HepG2 (cell line): ENCODE results near the gene TEX29. TPM values are rescaled to one million over a fixed set of nuclear protein-coding genes. Genes with fewer than 3 reads are reported as not detected.

Experiments
- ATAC-seq: fragments of 200-7000 bp; cut with Tn5 transposase; 3 replicates; pipeline ENCODE4 v1.9.1; 2020; ENCODE audit warnings: mild to moderate bottlenecking, moderate library complexity
- BruUV-seq: library from RNA; stranded (reverse); fragments of 400-500 nt; replicated peaks from 2 replicates; lab custom pipeline; 2021; lab: Mats Ljungman, UMichigan
- CTCF ChIA-PET: fragments of 300-600 bp; formaldehyde crosslinking; extraction: SDS; loops from one replicate; lab custom pipeline; 2021; ENCODE audit warnings: low total read pairs, inconsistent platforms, low intra/inter-chr PET ratio; lab: Yijun Ruan, JAX
- POLR2A ChIA-PET: fragments of 350-600 bp; sonication (Branson Sonifier 250); formaldehyde crosslinking; loops from one replicate; lab custom pipeline; 2020; ENCODE audit warnings: antibody characterized with exemption, inconsistent platforms; lab: Yijun Ruan, JAX
- DNase-seq: peaks from one replicate; pipeline ENCODE4 v3.0.0-alpha.2; 2015; ENCODE audit warnings: low spot score
- FAIRE-seq: peaks from 3 replicates; lab custom pipeline; 2011; peaks lifted over from hg19 to GRCh38; lab: Jason Lieb, UNC
- H2AFZ ChIP-seq: one replicate; pipeline ENCODE4 v1.6.1; 2011; ENCODE audit warnings: low read length, inconsistent platforms
- H3K27ac ChIP-seq: fragments of 300-600 bp; 3 replicates; pipeline ENCODE4 v1.8.0; 2011; ENCODE audit warnings: mixed run types, mild to moderate bottlenecking, mixed read lengths, low read length, inconsistent platforms; ENCODE audit not compliant: insufficient read depth; ENCODE audit errors: extremely low read length
- H3K27me3 ChIP-seq, 2 experiments: fragments of 200-600 bp in 1 of 2; 2 replicates in 1 of 2; 3 replicates in 1 of 2; pipeline versions ENCODE4 v1.6.0 to v1.8.0; 2011; ENCODE audit warnings: low read length in 2 of 2, mild to moderate bottlenecking in 2 of 2, moderate library complexity in 2 of 2, inconsistent platforms in 1 of 2; ENCODE audit not compliant: insufficient read depth in 2 of 2, control insufficient read depth in 1 of 2
- H3K36me3 ChIP-seq, 2 experiments: fragments of 200-600 bp in 1 of 2; replicated peaks in 1 of 2; 2 replicates in 1 of 2; 3 replicates in 1 of 2; pipeline versions ENCODE4 v1.5.1 to v1.8.0; 2011; ENCODE audit warnings: low read length in 2 of 2, inconsistent platforms in 1 of 2; ENCODE audit not compliant: insufficient read depth in 2 of 2, control insufficient read depth in 1 of 2
- H3K4me1 ChIP-seq: 2 replicates; pipeline ENCODE4 v1.5.1; 2012; ENCODE audit warnings: low read length, inconsistent platforms; ENCODE audit not compliant: insufficient read depth
- H3K4me2 ChIP-seq: 2 replicates; pipeline ENCODE4 v1.6.0; 2011; ENCODE audit warnings: low read depth, low read length, inconsistent platforms
- H3K4me3 ChIP-seq, 3 experiments: fragments of 200-600 bp in 1 of 3; sonication (generic), shearing (Covaris generic) in 1 of 3; replicated peaks in 1 of 3; 2 replicates each; pipeline ENCODE4 v1.5.1; 2011 to 2016; ENCODE audit warnings: low read length in 3 of 3, inconsistent platforms in 2 of 3, low read depth in 2 of 3, mild to moderate bottlenecking in 2 of 3, control low read depth in 1 of 3, mixed read lengths in 1 of 3; ENCODE audit not compliant: insufficient read depth in 1 of 3
- H3K79me2 ChIP-seq: one replicate; pipeline ENCODE4 v1.6.1; 2011; ENCODE audit warnings: low read length, inconsistent platforms; ENCODE audit not compliant: insufficient read depth
- H3K9ac ChIP-seq: 2 replicates; pipeline ENCODE4 v1.6.0; 2011; ENCODE audit warnings: mild to moderate bottlenecking, low read depth, low read length, inconsistent platforms; ENCODE audit not compliant: insufficient read depth
- H3K9me3 ChIP-seq: 2 replicates; pipeline ENCODE4 v1.5.1; 2012; ENCODE audit warnings: mild to moderate bottlenecking, low read length
- H4K20me1 ChIP-seq: 2 replicates; pipeline ENCODE4 v1.6.0; 2011; ENCODE audit warnings: inconsistent platforms, mild to moderate bottlenecking, low read length, moderate library complexity; ENCODE audit not compliant: insufficient read depth
- MAFK ChIP-seq, 2 experiments: IDR thresholded peaks in 1 of 2; conservative IDR thresholded peaks in 1 of 2; 2 replicates each; pipeline ENCODE4 v1.6.1; 2011; ENCODE audit warnings: improper control_type of control experiment in 2 of 2, low read length in 2 of 2
- MNT ChIP-seq: fragments of 450-650 bp; IDR thresholded peaks from 2 replicates; pipeline ENCODE4 v1.6.1; 2016
- SAP130 ChIP-seq: IDR thresholded peaks from 2 replicates; pipeline ENCODE4 v1.6.1; 2016; ENCODE audit warnings: low read depth
- TCF7 ChIP-seq: sonication (generic); IDR thresholded peaks from 2 replicates; pipeline ENCODE4 v1.6.1; 2016; ENCODE audit warnings: antibody characterized with exemption, low read depth
- ZFP36L1 ChIP-seq: sonication (generic); formaldehyde crosslinking; IDR thresholded peaks from 2 replicates; pipeline ENCODE4 v1.8.0; 2022; ENCODE audit warnings: mild to moderate bottlenecking, missing genetic modification reagents, moderate library complexity
- ZNF333 ChIP-seq: sonication (generic); formaldehyde crosslinking; IDR thresholded peaks from 2 replicates; pipeline ENCODE4 v1.4.0; 2020; ENCODE audit warnings: mild to moderate bottlenecking, missing genetic modification reagents, borderline replicate concordance
- ZNF354B ChIP-seq: sonication (generic); formaldehyde crosslinking; IDR thresholded peaks from 2 replicates; pipeline ENCODE4 v1.8.0; 2022; ENCODE audit warnings: mild to moderate bottlenecking, missing genetic modification reagents
- ZNF496 ChIP-seq: sonication (generic); formaldehyde crosslinking; IDR thresholded peaks from 2 replicates; pipeline ENCODE4 v1.8.1; 2023; ENCODE audit warnings: mild to moderate bottlenecking, moderate library complexity, missing genetic modification reagents; ENCODE audit not compliant: insufficient replicate concordance
- ZNF749 ChIP-seq: sonication (generic); formaldehyde crosslinking; IDR thresholded peaks from 2 replicates; pipeline ENCODE4 v1.8.0; 2022; ENCODE audit warnings: mild to moderate bottlenecking, missing genetic modification reagents, moderate library complexity, borderline replicate concordance
- WGBS: methylation state at CpG from one replicate; pipeline ENCODE4 v1.1.6; 2017; ENCODE audit warnings: low lambda C conversion rate; 5-methylcytosine and 5-hydroxymethylcytosine counted together
- in situ Hi-C: cut with HindIII; loops from 2 replicates; pipeline ENCODE4 v1.10.0; 2017; ENCODE audit warnings: low pct_unique_long_range_greater_than_20kb; ENCODE audit not compliant: extremely low pct_ligation_motif_present
- intact Hi-C: fragments of 100-400 bp; cut with micrococcal nuclease; formaldehyde crosslinking; loops from one replicate; pipeline ENCODE4 v1.10.0; 2022; ENCODE audit not compliant: unreplicated experiment
- polyA plus RNA-seq, 8 experiments: library from polyadenylated mRNA; depleted of rRNA in 3 of 8; stranded (reverse) in 7 of 8; unstranded in 1 of 8; fragments of >200 nt; fragmentation: Illumina TruSeq in 4 of 8; extraction: Trizol in 4 of 8; gene quantifications; 2 replicates each; pipeline versions ENCODE4 v1.2.1 to v1.2.3, GENCODE V29; 2011 to 2016; ENCODE audit warnings: low read depth in 4 of 8, missing spikeins in 1 of 8, mixed read lengths in 1 of 8; ENCODE audit not compliant: insufficient read depth in 1 of 8
- total RNA-seq, 5 experiments: library from RNA; depleted of rRNA; stranded (reverse); fragments of >200 nt; fragmentation: Illumina TruSeq; extraction: Trizol; gene quantifications; 2 replicates each; pipeline ENCODE4 v1.2.3, GENCODE V29; 2016; ENCODE audit warnings: low read depth in 1 of 5
- TF ChIP-seq, protein P1 (sequence below): sonication (generic); formaldehyde crosslinking; IDR thresholded peaks from 2 replicates; pipeline ENCODE4 v1.4.0; 2020; ENCODE audit warnings: missing genetic modification reagents

Gene TEX29
- total and polyA plus RNA-seq, 2 of the 13 experiments (the other 11 are each of a cell fraction or from before 2014, with no cell fraction given): 0.12 to 0.22 TPM

DNA sequence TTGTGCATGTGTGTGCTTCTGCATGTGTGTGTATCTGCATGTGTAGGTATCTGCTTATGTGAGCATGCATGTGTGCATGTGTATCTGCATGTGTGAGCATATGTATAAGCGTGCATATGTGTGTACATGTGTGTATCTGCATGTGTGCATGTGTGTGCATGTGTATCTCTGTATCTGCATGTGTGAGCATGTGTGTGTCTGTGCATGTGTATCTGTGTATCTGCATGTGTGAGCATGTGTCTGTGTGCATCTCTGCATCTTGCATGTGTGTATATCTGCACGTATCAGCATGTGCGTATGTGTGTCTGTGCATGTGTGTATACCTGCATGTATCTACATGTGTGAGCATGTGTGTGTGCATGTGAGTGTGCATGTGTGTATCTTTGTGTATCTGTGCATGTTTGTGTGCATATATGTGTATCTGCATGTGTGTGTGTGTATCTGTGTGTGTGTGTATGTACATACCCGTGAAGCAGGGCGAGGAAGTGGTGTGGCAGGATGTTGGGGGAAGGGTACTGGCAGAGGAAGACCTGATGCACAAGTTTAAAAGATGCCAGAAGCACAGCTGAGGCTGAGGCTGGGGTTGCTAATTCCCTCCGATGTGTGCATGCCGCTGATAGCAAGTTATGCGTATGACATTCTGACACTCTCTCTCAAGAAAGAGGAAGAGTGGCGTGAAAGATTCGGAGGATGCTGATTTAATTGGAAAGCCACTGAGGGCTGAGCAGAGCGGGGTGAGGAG, 64.2 kb downstream of the TEX29 start:
- Histone ChIP-seq H3K79me2 (no peaks in the 10 kb centered on the region), H3K36me3 (no peaks in the 10 kb centered on the region), H4K20me1 (no peaks in the 10 kb centered on the region), H3K27me3 (peaks cover 7 to 22% of the 10 kb centered on the region in 2 experiments; a peak in 3 of 5 replicates), H3K27ac (no peak overlapping the region), H2AFZ (no peak overlapping the region), H3K4me2 (no peak overlapping the region), H3K9ac (no peak overlapping the region), H3K9me3 (no peaks in the 10 kb centered on the region), H3K4me1 (no peaks in the 10 kb centered on the region), H3K4me3 (no peak overlapping the region)
- ATAC-seq (no peak), DNase-seq (no peak), FAIRE-seq (no peak)
- BruUV-seq: no TSS peak
- WGBS: 36% methylated on average over 11 of the region's 11 CpGs
- in situ Hi-C loops: no loop called here
- TF ChIP-seq SAP130 (no peak), MNT (peak; percentile 97)
- POLR2A ChIA-PET: no interaction called here
- intact Hi-C loops: no loop called here
- CTCF ChIA-PET: no interaction called here

- POLR2A ChIA-PET: no interaction called here
- Histone ChIP-seq H3K36me3 (no peaks in the 10 kb centered on the region), H3K9me3 (no peaks in the 10 kb centered on the region), H3K27me3 (peaks cover 7 to 20% of the 10 kb centered on the region in 2 experiments; a peak in 3 of 5 replicates), H3K79me2 (no peaks in the 10 kb centered on the region), H3K9ac (no peak overlapping the region), H3K4me1 (no peaks in the 10 kb centered on the region), H3K4me2 (no peak overlapping the region), H4K20me1 (no peaks in the 10 kb centered on the region), H2AFZ (no peak overlapping the region), H3K4me3 (no peak overlapping the region), H3K27ac (no peak overlapping the region)
- BruUV-seq: no TSS peak
- intact Hi-C loops: no loop called here
- DNase-seq: no peak
- CTCF ChIA-PET: no interaction called here
- no peak for ATAC-seq
- 31% methylated on average over 5 of the region's 6 CpGs for WGBS
- FAIRE-seq: no peak
- peak in 1 of 2 experiments; percentile 13; a peak in 1 of 4 replicates for TF ChIP-seq MAFK (conservative IDR thresholded peaks at IDR 0.05 in 1 of 2, IDR thresholded peaks at IDR 0.05 in 1 of 2; ENCODE audit: low read length in 2 of 2)
- TF ChIP-seq, protein P1, sequence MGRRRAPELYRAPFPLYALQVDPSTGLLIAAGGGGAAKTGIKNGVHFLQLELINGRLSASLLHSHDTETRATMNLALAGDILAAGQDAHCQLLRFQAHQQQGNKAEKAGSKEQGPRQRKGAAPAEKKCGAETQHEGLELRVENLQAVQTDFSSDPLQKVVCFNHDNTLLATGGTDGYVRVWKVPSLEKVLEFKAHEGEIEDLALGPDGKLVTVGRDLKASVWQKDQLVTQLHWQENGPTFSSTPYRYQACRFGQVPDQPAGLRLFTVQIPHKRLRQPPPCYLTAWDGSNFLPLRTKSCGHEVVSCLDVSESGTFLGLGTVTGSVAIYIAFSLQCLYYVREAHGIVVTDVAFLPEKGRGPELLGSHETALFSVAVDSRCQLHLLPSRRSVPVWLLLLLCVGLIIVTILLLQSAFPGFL (CRISPR knock-in tag): no peak
- no peak for TF ChIP-seq TCF7
- TF ChIP-seq ZNF333 (CRISPR knock-in tag): no peak
- TF ChIP-seq ZNF749 (CRISPR knock-in tag): no peak
- TF ChIP-seq ZFP36L1 (CRISPR knock-in tag): no peak
- TF ChIP-seq ZNF496 (CRISPR knock-in tag): no peak
- no peak for TF ChIP-seq ZNF354B
- in situ Hi-C loops: no loop called here
Measured at GRCh38 chr13:111385183-111385857, 64.9 kb downstream of the TEX29 start.
